Midbrain (tissue), 1 donor: ENCODE measurements around the gene MRPS22.
"Not testable (repeated sequence)": the region's sequence is repeated elsewhere in the genome, so short reads cannot be mapped to it uniquely, and the experiment has no call there.

Experiments used
- DNase-seq: peaks from one replicate; lab custom pipeline; 2025; lab: John Stamatoyannopoulos, UW

The MRPS22 gene

DNA sequence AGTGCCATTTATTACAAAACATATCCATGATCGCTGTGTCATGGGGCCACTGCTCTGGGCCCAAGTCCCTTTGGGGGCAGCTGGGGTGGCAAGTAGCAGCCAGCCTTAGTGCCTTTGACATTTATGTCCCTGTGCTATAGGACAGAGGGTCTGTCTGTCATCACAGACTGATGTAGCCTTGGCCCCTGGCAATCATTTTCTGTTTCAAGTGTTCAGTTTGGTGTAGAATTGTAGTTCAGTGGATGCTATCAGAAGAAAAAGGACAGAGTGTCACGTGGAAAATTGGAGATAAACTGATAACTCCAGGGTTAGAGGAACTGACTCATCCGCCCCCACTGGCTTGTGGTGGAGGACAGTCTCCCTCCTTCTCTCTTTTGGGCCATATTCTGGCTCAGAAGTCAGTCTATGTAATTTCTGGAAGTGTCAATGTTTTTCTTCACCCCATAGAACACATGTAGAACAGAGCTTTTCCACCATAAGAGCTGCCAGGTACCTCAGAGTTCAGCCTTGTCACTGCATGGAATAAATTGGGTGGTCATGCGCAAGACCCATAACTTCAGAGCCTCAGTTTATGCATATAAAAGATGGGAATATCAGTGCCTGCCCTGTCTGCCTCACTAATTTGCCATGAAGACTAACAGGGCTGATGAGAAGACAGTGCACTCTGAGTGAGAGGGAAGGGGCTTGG is 4.5 kb upstream of the MRPS22 start:
- DNase-seq: no peak

DNA sequence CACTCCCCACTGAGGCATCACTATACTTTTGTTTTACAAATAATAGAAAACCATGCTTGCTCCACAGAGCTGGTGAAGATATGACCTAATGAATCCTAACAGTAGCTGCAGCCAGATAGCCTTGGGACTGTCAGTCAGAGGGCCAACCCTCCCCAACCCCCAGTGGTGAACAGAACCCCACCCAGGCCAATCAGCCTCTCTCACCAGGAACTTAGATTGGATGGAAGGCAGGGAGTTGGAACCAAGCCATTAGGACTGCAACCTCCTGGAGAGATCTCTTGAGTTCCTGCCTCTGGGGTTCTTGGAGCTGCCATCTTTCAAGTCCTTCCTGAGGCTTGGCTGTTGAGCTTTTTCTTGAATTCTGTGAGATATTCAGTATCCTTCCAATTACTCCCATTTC is 3.0 kb upstream of the MRPS22 start:
- no peak for DNase-seq

DNA sequence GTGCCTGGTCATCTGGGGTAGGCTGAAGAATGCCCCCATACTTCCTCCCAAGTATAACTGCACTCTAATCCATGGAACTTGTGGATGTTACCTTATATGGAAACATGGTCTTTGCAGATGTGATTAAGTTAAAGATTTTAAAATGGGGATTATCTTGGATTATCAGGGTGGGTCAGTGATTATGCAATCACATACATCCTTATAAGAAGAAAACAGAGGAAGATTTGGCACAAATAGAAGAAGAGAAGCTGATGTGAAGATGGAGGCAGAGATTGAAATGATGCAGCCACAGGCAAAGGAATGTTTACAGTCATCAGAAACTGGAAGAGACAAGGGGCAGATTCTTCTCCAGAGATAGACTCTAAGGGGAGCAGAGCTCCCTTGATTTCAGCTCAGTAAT is 1.8 kb upstream of the MRPS22 start:
- DNase-seq: no peak

- DNase-seq: no peak
These were observed 3.0 kb downstream of the MRPS22 start for GRCh38 chr3:139346771-139347170.

DNA sequence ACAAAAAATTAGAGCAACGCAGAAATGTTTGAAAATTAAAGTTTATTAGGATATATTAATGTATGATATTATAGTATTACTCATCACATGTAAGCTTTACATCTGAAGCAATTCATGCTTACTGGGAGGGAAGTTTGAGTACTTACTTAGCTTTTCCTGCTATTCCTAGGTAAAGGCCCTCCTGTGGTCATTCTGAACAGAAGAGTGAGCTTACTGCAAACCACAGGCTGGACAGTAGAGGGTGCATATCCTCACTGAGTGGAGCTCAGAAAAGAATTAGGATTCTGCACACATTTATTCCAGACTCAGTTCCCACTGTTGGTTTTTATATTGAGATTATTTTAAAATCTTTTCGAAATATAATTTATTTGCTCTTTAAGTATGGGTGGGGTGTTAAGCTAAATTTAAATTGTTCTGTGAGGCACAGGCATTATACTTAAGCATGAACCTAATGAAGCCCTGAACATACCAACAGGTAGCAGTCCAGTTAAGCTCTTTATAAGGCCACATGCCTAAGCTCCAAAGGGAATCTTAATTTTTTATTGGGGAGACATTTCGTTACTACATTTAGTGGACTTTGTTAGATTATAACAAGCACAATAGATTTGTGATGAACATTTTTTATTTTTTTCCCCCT is 10.2 kb downstream of the MRPS22 start:
- DNase-seq: peak; percentile 42

- DNase-seq: no peak
These were observed 10.8 kb downstream of the MRPS22 start for GRCh38 chr3:139354661-139355060.

DNA sequence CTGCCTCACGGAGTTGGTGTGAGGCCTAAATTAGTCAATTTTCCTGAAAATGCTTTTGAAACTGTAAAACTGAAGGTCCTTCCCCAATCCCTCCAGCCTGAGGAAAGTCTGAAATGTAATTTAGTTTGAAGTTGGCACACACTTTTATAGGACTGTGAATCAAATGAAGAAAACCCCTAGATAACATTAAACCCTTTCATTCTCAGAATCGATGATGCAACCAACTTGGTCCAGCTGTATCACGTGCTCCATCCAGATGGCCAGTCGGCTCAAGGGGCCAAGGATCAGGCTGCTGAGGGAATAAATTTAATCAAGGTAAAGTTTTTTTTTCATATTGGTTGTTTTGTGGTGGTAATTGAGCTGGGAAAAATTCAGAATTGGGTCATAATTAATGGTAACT is 11.7 kb downstream of the MRPS22 start:
- no peak for DNase-seq

DNA sequence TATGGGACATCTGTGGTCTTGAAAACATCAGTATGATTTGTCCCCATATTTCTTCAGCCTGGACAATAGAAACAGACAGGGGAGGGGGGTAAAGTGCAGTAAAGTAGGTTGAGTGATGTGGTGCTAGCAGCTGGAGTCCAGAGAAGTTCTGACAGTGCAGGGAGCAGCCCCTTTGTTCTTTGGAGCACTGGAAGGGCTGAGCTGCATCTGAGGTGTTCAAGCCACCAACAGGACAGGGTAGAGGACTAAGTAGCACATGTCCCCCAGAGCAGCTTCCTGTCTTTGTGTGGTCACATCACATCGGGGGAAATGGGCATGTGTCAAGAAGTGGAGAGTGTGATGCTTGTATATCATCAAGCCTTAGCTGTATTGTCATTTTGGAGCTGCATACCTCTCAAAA is 12.1 kb downstream of the MRPS22 start:
- DNase-seq: no peak

DNA sequence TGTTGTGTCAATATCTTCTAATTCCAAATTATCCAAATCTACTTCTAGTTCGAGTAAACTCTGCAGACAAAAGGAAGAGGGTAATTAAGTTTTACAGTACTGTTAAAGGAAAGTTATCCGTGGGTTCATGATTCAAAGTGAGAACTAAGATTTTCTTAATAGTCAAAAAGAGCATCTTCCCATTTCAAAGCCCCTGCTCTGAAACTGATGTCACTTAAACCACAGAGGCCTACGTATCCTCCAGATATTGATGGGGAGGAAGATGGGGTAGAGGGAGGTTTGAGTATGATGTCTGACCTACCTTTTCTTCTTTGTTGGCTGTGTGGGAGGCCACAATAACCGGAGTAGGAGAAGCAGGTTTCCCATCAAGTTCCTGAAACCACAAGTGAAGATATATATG is 14.1 kb downstream of the MRPS22 start:
- no peak for DNase-seq

DNA sequence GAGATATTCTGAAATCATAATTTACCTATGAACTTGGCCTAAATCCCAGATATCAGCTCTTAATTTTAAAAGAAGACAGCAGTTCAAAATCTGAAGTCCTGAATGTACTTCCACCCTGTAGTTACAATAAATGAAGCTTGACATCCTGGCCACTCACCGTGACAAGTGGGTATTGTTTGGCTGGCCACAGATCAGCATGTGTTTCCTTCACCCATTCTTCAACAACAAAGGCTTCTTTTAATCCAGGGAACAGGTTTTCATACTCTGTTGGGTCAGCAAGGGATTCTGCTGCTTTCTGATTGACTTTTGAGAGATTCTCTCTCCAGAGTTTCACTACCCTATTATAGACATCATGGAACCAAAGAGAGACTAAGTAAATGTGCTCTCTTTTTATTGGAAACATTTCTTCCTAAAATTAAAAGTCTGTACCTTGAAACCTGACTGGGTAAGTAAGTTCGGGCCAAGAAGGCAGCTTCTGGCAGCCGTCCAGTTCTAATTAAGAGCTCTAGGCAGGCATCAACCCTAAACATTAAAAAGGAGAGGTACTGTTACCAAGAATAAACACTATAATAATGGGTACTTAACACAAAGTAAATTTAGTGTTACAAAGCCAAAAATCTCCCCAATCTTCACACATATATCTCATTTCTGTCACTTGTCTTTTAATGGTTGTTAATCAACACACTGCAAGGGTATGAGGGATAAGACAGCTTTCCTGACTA is 15.2 kb downstream of the MRPS22 start:
- peak; percentile 11 for DNase-seq

GRCh38 chr3:139361276-139361675 is 17.5 kb downstream of the MRPS22 start:
- no peak for DNase-seq

DNA sequence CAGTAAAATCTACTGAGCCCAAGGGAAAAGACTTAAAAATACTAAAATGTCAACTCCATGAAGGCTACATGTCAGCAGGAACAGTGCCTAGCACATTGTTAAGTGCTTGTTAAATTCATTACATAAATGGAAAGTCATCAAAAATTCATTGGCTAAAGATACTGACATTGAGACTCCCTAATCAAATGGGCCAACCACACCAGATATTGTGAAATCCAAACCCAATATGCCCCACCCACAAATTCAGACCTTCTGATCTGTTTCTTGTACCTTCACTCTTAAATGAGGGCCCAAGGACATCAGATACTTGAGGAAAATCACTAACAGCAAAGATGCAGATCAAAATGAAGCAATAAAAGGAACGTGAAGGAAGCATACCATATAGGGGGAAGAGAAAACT is 20.7 kb downstream of the MRPS22 start:
- DNase-seq: no peak

GRCh38 chr3:139374099-139374498 is 30.3 kb downstream of the MRPS22 start:
- DNase-seq: no peak

GRCh38 chr3:139377378-139377777 is 33.6 kb downstream of the MRPS22 start:
- DNase-seq: no peak

DNA sequence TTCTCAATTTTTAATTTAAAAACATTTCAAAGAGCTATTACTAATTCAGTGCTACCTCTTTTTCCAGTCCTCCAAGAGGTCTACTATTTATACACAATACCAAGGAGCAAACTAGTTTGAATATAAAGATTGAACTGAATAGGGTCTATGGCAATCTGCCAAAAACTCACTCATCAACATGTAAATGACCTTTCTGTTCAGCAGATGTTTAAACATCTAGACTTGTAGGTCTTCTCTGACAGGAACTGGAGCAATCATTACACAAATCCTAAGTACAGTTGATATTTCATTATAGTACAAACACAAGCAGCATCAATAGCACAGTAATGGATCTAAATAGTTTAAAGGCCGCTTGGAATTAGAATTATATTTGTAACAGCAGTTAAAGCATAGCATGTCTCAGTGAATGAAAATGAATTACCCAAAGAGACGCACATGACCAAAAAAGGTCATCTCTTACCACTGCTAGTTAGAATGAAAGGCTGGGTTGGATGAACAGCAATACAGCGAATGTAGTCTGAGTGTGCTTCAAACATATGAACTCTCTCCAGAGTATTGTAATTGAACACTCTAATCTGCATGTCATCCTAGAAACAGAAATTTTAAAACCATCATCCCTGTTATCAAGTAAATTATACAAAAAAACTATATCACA is 34.9 kb downstream of the MRPS22 start:
- DNase-seq: no peak

DNA sequence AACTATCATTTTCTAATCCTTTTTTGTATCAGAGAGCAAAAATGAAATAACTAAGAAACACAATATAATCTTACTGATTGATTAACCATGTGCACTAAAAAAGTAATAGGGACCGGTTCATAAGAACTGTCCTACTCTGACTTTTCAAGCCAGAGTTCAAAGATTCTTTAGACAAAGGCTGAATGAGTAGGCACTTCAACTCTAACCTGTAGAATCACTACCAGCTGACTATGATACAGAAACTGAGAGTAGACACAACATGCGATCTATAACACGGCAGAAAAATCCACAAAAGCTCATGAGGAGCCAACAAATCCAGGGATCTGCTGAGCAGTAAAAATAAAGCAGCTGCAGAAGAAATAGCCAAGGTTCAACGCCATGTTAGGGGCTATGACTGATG is 36.8 kb downstream of the MRPS22 start:
- DNase-seq: no peak

DNA sequence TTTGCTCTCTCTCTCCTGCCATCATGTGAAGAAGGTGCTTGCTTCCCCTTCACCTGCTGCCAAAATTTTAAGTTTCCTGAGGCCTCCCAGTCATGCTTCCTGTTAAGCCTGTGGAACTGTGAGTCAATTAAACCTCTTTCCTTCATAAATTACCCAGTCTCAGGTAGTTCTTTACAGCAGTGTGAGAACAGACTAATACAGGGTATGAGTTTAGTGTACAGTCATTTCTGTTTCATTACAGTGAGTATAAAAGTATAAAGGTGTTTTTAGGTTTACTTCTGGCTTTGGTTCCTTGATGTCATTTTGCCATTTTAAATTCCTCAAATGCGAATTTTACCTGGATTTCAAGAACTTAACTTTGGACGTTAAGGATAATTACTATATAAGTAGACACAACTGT is 38.5 kb downstream of the MRPS22 start:
- not testable (repeated sequence) for DNase-seq

DNA sequence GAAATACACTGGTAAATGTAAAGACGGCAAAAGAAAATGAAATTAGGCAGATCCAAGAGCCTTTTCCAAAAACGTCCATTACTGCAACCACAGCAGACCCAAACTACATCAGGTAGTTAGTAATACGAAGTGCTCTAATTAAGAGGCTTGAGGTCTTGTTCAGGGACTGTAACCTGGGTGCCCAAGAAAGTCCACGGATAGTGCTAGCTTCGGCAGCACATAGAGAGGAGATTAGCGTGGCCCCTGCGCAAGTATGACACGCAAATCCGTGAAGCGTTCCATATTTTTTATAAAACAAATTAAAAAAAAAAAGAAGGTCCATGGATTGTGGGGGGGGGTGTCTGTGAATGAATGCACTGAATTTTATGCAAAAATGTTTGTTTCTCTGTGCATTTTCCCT is 44.3 kb downstream of the MRPS22 start:
- no peak for DNase-seq

- no peak for DNase-seq
These were observed 45.2 kb downstream of the MRPS22 start for GRCh38 chr3:139388821-139389551.

DNA sequence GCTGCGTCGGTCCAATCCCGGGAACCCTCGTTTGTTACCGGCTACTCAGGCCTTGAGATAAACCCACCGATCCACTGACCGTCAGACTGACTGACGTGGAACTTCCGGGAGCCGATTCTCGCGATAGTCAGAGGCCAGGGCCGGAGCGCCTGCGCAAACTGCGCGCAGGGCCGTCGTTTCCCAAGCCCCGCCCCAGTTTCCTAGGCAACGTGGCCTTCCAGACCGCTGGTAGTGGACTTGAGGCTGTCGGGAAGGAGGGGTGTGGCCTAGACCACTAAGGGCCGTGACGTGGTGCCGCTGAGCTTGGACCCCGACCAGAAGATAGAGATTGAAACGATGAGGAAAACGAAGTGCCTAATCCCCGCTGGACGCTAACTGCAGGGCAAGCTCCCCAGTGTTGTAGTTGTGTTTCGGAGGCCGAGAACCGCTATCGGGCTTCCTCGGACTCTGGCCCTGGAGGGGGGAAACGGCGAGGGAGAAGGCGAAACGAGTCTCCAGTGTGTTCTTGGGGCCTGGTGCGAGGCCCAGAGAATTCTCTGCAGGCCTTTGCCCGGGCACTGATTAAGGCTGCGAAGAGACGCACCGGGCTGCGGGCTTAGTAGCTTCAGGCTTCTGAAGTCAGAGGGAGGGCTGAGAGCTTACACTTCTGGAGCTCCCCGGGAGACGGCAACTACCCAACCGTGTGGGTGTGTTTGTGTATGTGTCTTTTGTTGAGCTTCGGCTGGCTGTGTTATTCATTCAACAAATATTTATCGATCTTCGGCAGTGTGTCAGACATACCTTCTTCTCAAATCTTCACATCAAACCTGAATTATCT is 45.9 kb downstream of the MRPS22 start, which contains the start of gene COPB2:
COPB2 (minus strand) TSS at position 96 of the 817 bp plus-strand sequence. CDS start 97 bp downstream, outside the sequence.
- peak; percentile 100 for DNase-seq

DNA sequence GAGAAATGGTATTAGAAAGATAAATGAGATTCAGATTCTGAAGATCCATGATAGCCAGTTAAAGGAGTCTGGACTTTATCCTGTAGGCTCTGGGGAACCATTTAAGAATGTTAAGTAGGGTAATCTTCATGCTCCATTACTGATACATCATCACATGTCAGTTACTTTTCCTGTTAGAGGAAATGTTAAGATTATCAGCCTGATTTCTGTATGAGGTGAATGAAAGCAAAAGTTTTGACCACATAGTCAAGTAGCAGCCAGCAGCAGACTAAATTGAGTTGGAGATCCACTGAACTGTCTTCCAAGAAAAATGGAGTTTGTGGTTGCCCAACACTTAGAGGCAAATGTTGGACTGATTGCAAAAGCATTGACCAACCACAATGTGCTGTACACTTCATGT is 50.3 kb downstream of the MRPS22 start:
- DNase-seq: no peak
